NT2/D1 (cell line): Measurements from ENCODE around the gene CCDC15.
"Not testable (repeated sequence)": the region's sequence is repeated elsewhere in the genome, so short reads cannot be mapped to it uniquely, and the experiment has no call there.

ENCODE experiments used
- DNase-seq: peaks from one replicate; pipeline ENCODE4 v3.0.0-alpha.2; 2011; ENCODE audit warnings: low read depth, low spot score
- H3K27me3 ChIP-seq: 2 replicates; pipeline ENCODE4 v1.6.0; 2011; ENCODE audit warnings: mild to moderate bottlenecking; ENCODE audit not compliant: insufficient read length, insufficient read depth
- H3K36me3 ChIP-seq: 2 replicates; pipeline ENCODE4 v1.6.1; 2011; ENCODE audit warnings: mild to moderate bottlenecking, low read length, mixed read lengths; ENCODE audit not compliant: insufficient read depth, insufficient read length
- H3K4me1 ChIP-seq: 2 replicates; pipeline ENCODE4 v1.5.1; 2011; ENCODE audit not compliant: insufficient read depth, insufficient read length
- H3K4me3 ChIP-seq: 2 replicates; pipeline ENCODE4 v1.5.1; 2011; ENCODE audit warnings: low read depth; ENCODE audit not compliant: insufficient read length
- H3K9ac ChIP-seq: 2 replicates; pipeline ENCODE4 v1.6.0; 2011; ENCODE audit warnings: low read depth; ENCODE audit not compliant: insufficient read length
- H3K9me3 ChIP-seq: 2 replicates; pipeline ENCODE4 v1.5.1; 2011; ENCODE audit warnings: mild to moderate bottlenecking, low read length; ENCODE audit not compliant: insufficient read depth
- SUZ12 ChIP-seq: IDR thresholded peaks from 2 replicates; pipeline ENCODE4 v1.6.1; 2011; ENCODE audit not compliant: insufficient read length, insufficient read depth; ENCODE audit errors: extremely low read depth
- YY1 ChIP-seq: IDR thresholded peaks from 2 replicates; pipeline ENCODE4 v1.6.1; 2011; ENCODE audit not compliant: insufficient read length, insufficient read depth
- ZNF274 ChIP-seq: IDR thresholded peaks from 2 replicates; pipeline ENCODE4 v1.6.1; 2011; ENCODE audit warnings: mild to moderate bottlenecking, low read depth, low read length

Gene CCDC15

DNA sequence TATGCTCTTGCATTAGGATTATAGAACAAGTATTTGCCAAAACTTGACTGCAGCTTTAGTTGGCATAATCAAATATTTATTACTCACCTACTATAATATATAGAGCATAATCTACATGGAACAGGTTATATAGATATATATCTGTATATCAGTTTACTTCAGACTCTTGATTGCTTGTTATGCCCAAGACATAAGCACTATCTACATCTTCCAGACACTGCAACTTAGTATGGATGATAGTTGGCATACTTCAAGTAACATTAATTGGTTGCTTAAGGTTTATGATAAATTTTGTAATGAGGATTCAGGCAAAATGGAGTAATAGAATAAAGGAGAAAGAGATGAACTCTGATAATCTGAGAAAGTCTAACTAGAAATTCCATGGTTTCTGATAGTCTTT lies 1.0 kb downstream of the CCDC15 start:
- TF ChIP-seq SUZ12: no peak
- TF ChIP-seq YY1: no peak
- TF ChIP-seq ZNF274: no peak
- no peak for DNase-seq
- no peak overlapping the region for H3K9ac ChIP-seq
- no peaks in the 10 kb centered on the region for H3K9me3 ChIP-seq
- H3K4me3 ChIP-seq: no peak overlapping the region
- H3K27me3 ChIP-seq: no peaks in the 10 kb centered on the region
- no peaks in the 10 kb centered on the region for H3K4me1 ChIP-seq
- H3K36me3 ChIP-seq: no peaks in the 10 kb centered on the region

DNA sequence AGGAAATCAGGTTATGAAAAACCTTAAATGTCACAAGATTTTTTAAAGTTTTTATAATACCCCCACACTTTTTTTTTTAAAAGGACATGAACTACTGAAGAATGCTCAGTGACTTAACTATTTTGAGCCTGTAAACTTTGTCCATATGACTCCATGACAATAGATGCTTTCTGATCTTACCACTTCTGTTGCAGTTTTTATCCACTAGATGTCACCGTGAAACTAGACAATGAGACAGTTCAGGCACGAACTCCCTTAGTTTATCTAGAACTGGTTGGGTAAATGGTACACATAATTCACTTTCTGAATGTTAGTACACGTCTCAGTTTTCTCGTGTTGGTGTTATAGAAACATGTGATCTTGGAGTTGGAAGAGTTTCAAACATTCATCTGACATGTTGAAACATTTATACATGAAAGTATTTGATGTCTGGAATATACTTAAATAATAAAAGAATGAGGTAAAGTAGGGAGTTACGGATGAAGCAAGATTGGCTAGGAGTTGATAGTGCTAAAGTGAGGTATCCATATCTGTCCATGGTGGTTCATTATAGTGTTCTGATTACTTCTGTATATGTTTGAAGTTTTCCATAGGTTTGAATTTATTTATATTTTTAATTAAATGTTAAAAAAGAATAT lies 8.1 kb downstream of the CCDC15 start:
- peak; percentile 47 for DNase-seq
- no peak overlapping the region for H3K9ac ChIP-seq
- no peaks in the 10 kb centered on the region for H3K36me3 ChIP-seq
- H3K9me3 ChIP-seq: no peaks in the 10 kb centered on the region
- no peak overlapping the region for H3K4me3 ChIP-seq
- TF ChIP-seq ZNF274: no peak
- no peak for TF ChIP-seq YY1
- no peak for TF ChIP-seq SUZ12
- no peaks in the 10 kb centered on the region for H3K27me3 ChIP-seq
- H3K4me1 ChIP-seq: no peaks in the 10 kb centered on the region

DNA sequence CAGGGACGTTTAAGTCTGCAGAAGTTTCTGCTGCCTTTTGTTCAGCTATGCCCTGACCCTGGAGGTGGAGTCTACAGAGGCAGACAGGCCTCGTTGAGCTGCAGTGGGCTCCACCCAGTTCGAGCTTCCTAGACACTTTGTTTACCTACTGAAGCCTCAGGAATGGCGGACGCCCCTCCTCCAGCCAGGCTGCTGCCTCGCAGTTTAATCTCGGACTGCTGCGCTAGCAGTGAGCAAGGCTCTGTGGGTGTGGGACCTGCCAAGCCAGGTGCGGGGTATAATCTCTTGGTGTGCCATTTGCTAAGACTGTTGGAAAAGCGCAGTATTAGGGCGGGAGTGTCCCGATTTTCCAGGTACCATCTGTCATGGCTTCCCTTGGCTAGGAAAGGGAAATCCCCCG lies 14.2 kb downstream of the CCDC15 start:
- not testable (repeated sequence) for H3K4me3 ChIP-seq, DNase-seq, H3K9ac ChIP-seq, H3K27me3 ChIP-seq, H3K9me3 ChIP-seq, H3K36me3 ChIP-seq, H3K4me1 ChIP-seq

DNA sequence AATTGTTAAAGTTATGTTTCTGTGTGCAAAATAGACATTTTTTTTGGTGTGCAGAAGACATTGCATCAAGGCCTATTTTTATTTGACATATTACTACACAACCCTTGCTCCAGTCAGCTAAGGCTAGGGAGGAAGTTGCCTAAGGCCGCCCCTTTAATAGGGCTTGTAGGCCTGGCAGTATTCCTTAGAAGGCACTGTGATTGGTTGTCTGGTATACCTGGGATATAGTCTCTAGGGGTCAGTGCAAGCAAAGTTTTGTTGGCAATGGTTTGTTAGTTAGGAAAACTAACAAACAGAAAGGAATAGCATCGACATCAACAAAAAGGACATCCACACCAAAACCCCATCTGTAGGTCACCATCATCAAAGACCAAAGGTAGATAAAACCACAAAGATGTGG lies 16.9 kb downstream of the CCDC15 start:
- Histone ChIP-seq H3K4me3 (no peak overlapping the region), H3K36me3 (no peaks in the 10 kb centered on the region), H3K27me3 (no peaks in the 10 kb centered on the region), H3K9ac (no peak overlapping the region), H3K9me3 (no peaks in the 10 kb centered on the region), H3K4me1 (no peaks in the 10 kb centered on the region)
- TF ChIP-seq SUZ12 (no peak), YY1 (no peak), ZNF274 (no peak)
- peak; percentile 18 for DNase-seq

DNA sequence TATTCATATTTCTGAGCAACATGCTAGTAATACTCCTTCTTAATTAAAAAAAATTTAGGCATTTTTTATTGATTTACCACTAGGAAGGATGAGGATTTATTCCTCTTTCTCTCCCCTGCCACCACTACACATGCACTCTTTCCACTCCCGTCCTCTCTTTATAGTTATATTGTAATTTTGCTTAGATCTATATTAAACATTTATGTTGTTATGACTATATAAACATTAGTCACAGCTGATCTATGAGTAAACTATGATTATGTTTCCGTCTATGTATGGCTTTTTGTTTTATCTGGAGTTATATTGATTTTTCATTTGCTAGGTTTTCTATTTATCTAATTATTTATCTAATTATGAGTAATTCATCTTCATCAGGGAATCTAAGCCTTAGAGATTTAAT lies 17.8 kb downstream of the CCDC15 start:
- TF ChIP-seq ZNF274 (no peak), SUZ12 (no peak), YY1 (no peak)
- H3K4me3 ChIP-seq: no peak overlapping the region
- DNase-seq: no peak
- no peaks in the 10 kb centered on the region for H3K36me3 ChIP-seq
- H3K9me3 ChIP-seq: no peaks in the 10 kb centered on the region
- H3K27me3 ChIP-seq: no peaks in the 10 kb centered on the region
- no peak overlapping the region for H3K9ac ChIP-seq
- no peaks in the 10 kb centered on the region for H3K4me1 ChIP-seq

GRCh38 chr11:124976531-124976930 lies 22.5 kb downstream of the CCDC15 start:
- TF ChIP-seq ZNF274: no peak
- no peak for TF ChIP-seq YY1
- TF ChIP-seq SUZ12: no peak
- Histone ChIP-seq H3K36me3 (no peaks in the 10 kb centered on the region), H3K27me3 (no peaks in the 10 kb centered on the region), H3K4me1 (no peaks in the 10 kb centered on the region), H3K4me3 (no peak overlapping the region), H3K9me3 (0 out of 2 replicates have a peak, but pooled peaks cover 1% of the 10 kb centered on the region), H3K9ac (no peak overlapping the region)
- no peak for DNase-seq

DNA sequence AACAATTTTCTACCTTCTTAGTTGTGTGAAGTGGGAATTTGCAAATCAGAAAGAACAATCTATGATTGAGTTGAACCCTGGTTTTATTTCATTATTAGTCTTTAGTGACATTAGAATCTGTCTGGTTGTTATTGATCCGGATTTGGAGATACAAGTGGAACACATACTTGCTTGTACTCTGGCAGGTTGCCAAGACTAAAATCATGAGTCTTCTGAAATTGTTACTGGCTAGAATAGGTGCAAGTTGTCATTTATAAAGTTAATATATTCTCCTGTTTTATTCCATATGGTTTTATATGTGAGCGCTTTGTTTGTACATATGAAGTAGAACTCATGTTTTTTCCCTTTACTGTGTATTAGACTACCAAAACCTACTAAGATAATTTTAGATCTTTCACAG lies 23.0 kb downstream of the CCDC15 start:
- H3K36me3 ChIP-seq: no peaks in the 10 kb centered on the region
- TF ChIP-seq YY1: no peak
- no peak for TF ChIP-seq ZNF274
- TF ChIP-seq SUZ12: no peak

More for the DNA sequence above, 23.0 kb downstream of the CCDC15 start:
- no peak overlapping the region for H3K4me3 ChIP-seq
- no peaks in the 10 kb centered on the region for H3K27me3 ChIP-seq
- DNase-seq: no peak
- no peak overlapping the region for H3K9ac ChIP-seq
- H3K9me3 ChIP-seq: peaks cover 6% of the 10 kb centered on the region; the same call in 1 of the 2 replicates
- no peaks in the 10 kb centered on the region for H3K4me1 ChIP-seq
